ENCODE results near the gene SRSF9. TPM values are rescaled to one million over a fixed set of nuclear protein-coding genes. Genes with fewer than 3 reads are reported as not detected.

Gene SRSF9
- total RNA-seq, 4 donors from 2014 or later: 55.4 to 97.2 (median 81.2) TPM

DNA sequence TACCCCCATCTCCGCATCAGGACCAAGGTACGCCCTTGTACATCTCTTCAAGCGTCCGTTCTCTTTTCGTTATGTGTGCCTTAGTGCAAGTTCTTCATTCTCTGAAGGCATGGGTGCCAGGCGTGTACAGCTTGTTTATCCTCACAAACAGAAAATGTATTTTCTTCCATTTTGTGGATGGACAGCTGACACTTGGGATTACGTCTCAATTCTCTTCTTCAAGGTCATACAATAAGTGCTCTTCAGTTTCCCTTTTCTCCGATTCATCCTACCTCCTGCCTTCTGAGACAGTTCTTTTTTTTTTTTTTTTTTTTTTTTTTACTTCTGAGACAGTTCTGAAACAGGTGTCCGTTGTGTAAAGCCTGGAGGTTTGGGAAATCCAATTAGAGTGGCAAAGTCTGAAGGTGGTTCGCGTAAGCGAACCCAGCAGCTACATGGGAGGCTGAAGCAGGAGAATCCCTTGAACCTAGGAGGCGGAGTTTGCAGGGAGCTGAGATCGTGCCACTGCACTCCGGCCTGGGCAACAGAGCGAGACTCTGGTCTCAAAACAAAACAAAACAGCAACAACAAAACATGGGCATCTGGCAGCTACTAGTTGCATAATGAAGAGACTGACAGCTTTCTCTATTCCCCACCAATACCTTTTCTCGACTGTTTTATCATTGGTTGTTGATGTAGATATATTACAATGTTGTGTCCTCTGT lies 30.9 kb downstream of the SRSF9 start:
- peak overlapping the region; percentile 56 for H3K4me3 ChIP-seq (ENCODE audit: low read depth, poor library complexity, severe bottlenecking)
- TF ChIP-seq POLR2A (IDR thresholded peaks at IDR 0.05): no peak
- TF ChIP-seq CTCF (IDR thresholded peaks at IDR 0.05): no peak
- intact Hi-C loops (cut with DNase I; ENCODE audit: low total_unique reads): no loop called here
- no peak for DNase-seq (ENCODE audit: low spot score in 2 of 2)
- WGBS, 2 donors: 30 to 37% methylated on average over 17 of the region's 17 CpGs

GRCh38 chr12:120437735-120438494 lies 31.6 kb downstream of the SRSF9 start, which contains the start of gene COX6A1:
TSS of gene COX6A1 (plus strand) at chr12:120438113. CDS start at chr12:120438127, 14 bp downstream.
- peak; percentile 94 to 99 for DNase-seq (ENCODE audit: low spot score in 2 of 2)
- intact Hi-C loops (cut with DNase I; ENCODE audit: low total_unique reads): no loop called here
- TF ChIP-seq CTCF (IDR thresholded peaks at IDR 0.05) (no peak), POLR2A (IDR thresholded peaks at IDR 0.05) (no peak)
- 0 to 1% methylated on average over 49 to 53 of the region's 59 CpGs for WGBS, 2 donors
- peak within 1 kb of the TSS; percentile 56 for H3K4me3 ChIP-seq (ENCODE audit: low read depth, poor library complexity, severe bottlenecking)

DNA sequence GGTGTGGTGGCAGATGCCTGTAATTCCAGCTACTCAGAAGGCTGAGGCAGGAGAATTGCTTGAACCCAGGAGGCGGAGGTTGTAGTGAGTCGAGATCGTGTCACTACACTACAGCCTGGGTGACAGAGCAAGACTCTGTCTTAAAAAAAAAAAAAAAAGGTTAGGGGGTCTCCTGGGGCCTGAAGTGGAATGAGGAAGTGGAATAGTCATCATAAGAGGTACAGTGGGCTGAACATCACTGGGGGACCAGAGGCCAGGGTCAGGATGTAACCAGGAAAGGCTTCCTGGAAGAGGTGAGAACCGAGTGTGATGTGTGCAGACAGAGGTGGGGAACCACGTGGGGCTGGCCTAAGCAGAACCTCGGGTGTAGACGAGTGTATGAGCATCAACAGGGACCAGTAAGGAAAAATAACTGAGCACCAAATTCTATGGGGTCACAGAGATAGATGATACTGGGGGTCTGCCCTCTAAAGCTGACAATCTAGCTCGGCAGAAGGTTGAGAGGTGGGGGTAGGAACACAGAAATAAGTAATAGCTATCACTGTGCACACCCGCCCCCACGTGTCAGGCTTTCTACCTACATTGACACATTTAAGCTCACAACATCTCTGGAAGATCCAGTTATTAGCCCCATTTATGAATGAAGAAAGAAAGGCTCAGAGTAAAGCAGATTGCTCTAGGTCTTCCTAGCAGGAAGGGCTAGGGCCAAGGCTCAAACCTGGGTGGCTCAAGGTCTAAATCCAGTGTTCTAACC lies 36.6 kb downstream of the SRSF9 start:
- WGBS, 2 donors: 59 to 64% methylated on average over 10 of the region's 10 CpGs
- DNase-seq (ENCODE audit: low spot score in 2 of 2): no peak
- TF ChIP-seq CTCF (IDR thresholded peaks at IDR 0.05) (no peak), POLR2A (IDR thresholded peaks at IDR 0.05) (no peak)
- H3K4me3 ChIP-seq (ENCODE audit: low read depth, poor library complexity, severe bottlenecking): no peak overlapping the region
- intact Hi-C loops (cut with DNase I; ENCODE audit: low total_unique reads): no loop called here

DNA sequence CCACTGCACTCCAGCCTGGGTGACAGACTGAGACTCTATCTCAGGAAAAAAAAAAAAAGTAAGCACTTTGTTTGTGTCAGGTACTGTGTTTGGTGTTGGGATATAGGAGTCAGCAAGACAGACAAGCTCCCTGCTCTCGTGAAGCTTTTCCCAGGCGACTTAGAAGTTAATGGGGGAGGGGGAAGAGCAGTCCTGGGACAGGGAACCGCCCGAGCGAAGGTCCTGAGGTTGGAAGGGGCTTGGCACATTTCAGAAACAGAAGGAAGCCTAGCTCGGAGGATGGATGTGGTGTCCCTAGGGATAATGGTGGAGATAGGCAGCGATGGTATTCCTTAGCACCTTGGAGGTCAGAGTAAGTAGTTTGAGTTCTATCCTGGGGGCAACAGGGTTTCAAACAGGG lies 40.2 kb downstream of the SRSF9 start:
- DNase-seq (ENCODE audit: low spot score in 2 of 2): no peak
- 70 to 71% methylated on average over 7 of the region's 7 CpGs for WGBS, 2 donors
- H3K4me3 ChIP-seq (ENCODE audit: low read depth, poor library complexity, severe bottlenecking): no peak overlapping the region
- TF ChIP-seq CTCF (IDR thresholded peaks at IDR 0.05): no peak
- TF ChIP-seq POLR2A (IDR thresholded peaks at IDR 0.05): no peak
- intact Hi-C loops (cut with DNase I; ENCODE audit: low total_unique reads): loop anchor here (2.0 kb wide), 1 partner anchor 73 kb away; no protein-coding TSS in a partner anchor

- H3K4me3 ChIP-seq (ENCODE audit: low read depth, poor library complexity, severe bottlenecking): no peak overlapping the region
- 55 to 61% methylated on average over 8 of the region's 8 CpGs for WGBS, 2 donors
- no peak for DNase-seq (ENCODE audit: low spot score in 2 of 2)
- TF ChIP-seq POLR2A (IDR thresholded peaks at IDR 0.05) (no peak), CTCF (IDR thresholded peaks at IDR 0.05) (no peak)
- intact Hi-C loops (cut with DNase I; ENCODE audit: low total_unique reads): loop anchor here (2.0 kb wide), 1 partner anchor 72 kb away; no protein-coding TSS in a partner anchor
Observed at GRCh38 chr12:120428597-120429229, 40.8 kb downstream of the SRSF9 start.

Measured in lower leg skin (tissue), 4 donors.